Measurements from ENCODE around the gene PEPD. TPM values are rescaled to one million over a fixed set of nuclear protein-coding genes. Genes with fewer than 3 reads are reported as not detected.
A peak's percentile ranks its signal among the peaks of the same experiment; 100 is the strongest.

PEPD gene
- total RNA-seq, 1 donor from 2014 or later: 84.7 TPM

DNA sequence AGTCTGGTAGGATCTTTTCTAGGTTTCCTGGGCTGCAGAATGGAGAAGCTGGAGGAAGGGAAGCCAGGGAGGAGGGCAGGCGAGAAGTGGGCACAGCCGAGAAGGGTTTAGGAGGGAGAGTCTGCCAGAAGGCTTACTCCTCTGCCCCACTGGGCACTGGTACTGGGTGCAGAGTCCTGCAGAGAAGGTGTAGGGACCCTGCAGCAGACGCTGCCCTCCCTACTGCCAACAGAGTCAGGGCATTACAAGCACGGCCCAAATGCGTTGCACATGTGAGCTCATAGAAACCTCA is 726 bp upstream of the PEPD start:
- peak overlapping the region; percentile 93 for H3K4me3 Mint-ChIP-seq
- H3K27me3 Mint-ChIP-seq: peaks cover 11% of the 10 kb centered on the region
- no peak for DNase-seq (ENCODE audit: extremely low spot score, unreplicated experiment)
- H3K4me1 Mint-ChIP-seq (ENCODE audit: unreplicated experiment): peaks cover 19% of the 10 kb centered on the region
- H3K36me3 Mint-ChIP-seq: peaks cover 3% of the 10 kb centered on the region
- H3K27ac Mint-ChIP-seq: peak overlapping the region; percentile 89
- TF ChIP-seq, protein P1, sequence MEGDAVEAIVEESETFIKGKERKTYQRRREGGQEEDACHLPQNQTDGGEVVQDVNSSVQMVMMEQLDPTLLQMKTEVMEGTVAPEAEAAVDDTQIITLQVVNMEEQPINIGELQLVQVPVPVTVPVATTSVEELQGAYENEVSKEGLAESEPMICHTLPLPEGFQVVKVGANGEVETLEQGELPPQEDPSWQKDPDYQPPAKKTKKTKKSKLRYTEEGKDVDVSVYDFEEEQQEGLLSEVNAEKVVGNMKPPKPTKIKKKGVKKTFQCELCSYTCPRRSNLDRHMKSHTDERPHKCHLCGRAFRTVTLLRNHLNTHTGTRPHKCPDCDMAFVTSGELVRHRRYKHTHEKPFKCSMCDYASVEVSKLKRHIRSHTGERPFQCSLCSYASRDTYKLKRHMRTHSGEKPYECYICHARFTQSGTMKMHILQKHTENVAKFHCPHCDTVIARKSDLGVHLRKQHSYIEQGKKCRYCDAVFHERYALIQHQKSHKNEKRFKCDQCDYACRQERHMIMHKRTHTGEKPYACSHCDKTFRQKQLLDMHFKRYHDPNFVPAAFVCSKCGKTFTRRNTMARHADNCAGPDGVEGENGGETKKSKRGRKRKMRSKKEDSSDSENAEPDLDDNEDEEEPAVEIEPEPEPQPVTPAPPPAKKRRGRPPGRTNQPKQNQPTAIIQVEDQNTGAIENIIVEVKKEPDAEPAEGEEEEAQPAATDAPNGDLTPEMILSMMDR (conservative IDR thresholded peaks at IDR 0.05): no peak
- no peaks in the 10 kb centered on the region for H3K9me3 Mint-ChIP-seq

DNA sequence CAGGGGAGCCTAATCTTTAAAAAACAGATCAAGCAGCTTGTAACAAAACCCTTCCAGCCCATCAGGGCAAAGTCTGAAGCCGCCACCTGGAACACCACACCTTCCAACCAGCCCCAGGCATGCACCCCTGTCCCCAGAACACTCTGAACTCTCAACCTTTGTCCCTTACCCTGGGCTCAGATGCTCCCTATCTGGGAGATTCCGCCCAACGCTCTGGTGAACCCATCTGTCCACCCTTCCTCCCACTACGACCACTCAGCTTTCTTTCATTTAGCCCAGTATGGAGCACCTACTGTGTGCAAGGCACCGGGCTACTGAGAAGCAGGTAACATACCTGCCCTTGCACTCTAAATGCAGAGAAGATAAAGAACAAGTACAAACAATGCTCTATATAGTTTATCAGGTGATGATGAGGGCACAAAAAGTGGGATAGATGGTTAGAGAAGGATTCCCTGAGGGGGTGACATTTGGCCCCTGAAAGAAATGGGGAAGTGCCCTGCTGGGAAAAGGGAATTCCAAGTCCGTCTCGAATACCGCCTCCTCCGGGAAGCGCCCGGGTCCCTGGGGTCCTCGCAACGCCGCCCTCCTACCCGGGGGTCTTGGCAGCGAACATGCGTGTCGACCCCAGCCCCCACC is 629 bp downstream of the PEPD start:
- Mint-ChIP-seq H3K9me3 (no peaks in the 10 kb centered on the region), H3K36me3 (peaks cover 3% of the 10 kb centered on the region), H3K4me1 (ENCODE audit: unreplicated experiment) (peaks cover 20% of the 10 kb centered on the region), H3K27me3 (peaks cover 5% of the 10 kb centered on the region), H3K4me3 (peak overlapping the region; percentile 93), H3K27ac (peak overlapping the region; percentile 85)
- TF ChIP-seq, protein P1 (conservative IDR thresholded peaks at IDR 0.05): no peak
- no peak for DNase-seq (ENCODE audit: extremely low spot score, unreplicated experiment)

DNA sequence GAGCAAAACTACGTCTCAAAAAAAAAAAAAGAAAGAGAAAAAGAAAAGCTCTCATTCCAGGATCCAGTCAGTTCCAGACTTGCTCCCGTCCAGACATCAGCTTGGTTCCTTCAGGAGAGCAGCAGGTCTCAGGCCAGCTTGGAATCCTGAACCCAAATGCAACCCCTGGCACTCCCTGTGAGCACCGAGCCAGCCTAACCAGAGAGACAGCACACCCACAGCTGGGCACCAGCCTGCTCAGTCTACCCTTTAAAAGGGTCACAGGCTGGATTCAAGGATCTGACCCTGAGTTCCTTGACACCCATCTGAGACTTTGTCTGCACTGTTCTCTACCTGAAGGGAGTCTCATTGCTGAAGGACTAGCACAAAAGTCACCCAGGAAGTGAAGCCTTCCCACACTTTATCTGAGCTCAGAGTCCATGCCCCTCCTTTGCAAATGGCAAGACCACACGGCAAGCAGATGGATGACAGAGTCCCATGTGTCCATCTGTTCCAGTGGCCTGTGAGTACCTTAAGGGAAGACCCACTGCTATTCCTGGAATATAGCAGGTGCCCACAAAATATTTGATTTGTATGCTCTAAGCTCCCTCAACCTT is 1.4 kb downstream of the PEPD start:
- Mint-ChIP-seq H3K9me3 (no peaks in the 10 kb centered on the region), H3K4me3 (peak overlapping the region; percentile 93), H3K27ac (peak overlapping the region; percentile 85), H3K27me3 (peaks cover 5% of the 10 kb centered on the region), H3K36me3 (peaks cover 3% of the 10 kb centered on the region), H3K4me1 (ENCODE audit: unreplicated experiment) (peaks cover 27% of the 10 kb centered on the region)
- DNase-seq (ENCODE audit: extremely low spot score, unreplicated experiment): no peak
- TF ChIP-seq, protein P1 (conservative IDR thresholded peaks at IDR 0.05): no peak

DNA sequence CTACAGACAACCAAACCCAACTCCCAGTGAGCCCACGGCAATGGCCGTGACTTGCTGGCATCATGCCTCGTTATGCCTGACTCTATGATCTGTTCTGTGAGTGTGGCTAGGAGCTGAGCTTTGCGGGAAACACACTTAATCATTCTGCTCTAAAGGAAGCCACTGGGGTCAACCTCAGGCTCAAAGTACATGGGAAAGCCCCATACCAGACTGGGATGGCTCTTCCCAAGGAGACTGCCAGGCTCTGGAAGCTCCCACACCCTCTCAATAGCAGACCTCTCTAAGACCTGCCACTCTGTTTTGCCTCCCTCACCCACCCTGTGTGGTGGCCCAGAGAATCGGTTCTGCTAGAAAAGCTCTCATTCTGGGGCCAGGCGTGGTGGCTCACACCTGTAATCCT is 2.2 kb downstream of the PEPD start:
- H3K27me3 Mint-ChIP-seq: no peaks in the 10 kb centered on the region
- TF ChIP-seq, protein P1 (conservative IDR thresholded peaks at IDR 0.05): no peak
- no peak overlapping the region for H3K4me3 Mint-ChIP-seq
- peaks cover 3% of the 10 kb centered on the region for H3K36me3 Mint-ChIP-seq
- H3K9me3 Mint-ChIP-seq: no peaks in the 10 kb centered on the region
- H3K27ac Mint-ChIP-seq: no peak overlapping the region
- DNase-seq (ENCODE audit: extremely low spot score, unreplicated experiment): no peak
- H3K4me1 Mint-ChIP-seq (ENCODE audit: unreplicated experiment): peaks cover 27% of the 10 kb centered on the region

DNA sequence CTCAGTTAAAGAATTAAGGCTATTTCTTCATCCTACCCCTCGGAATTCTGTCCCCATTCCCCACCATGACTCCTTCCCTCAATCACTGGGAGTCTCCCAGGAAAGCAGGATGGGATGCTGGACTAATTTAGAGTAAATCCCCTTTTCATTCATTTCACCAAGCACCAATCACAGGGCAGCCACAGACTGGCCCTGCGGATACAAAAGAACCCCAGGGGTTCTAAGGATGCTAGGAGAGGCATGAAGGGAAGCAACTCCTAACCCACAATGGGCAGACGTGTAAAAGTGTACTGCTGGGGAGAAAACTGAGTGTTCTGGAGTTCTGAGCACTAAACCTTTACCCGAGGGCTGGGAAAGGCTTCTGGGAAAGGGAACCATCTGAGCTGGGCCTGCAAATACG is 3.0 kb downstream of the PEPD start:
- Mint-ChIP-seq H3K9me3 (no peaks in the 10 kb centered on the region), H3K27ac (peak overlapping the region; percentile 16), H3K27me3 (no peaks in the 10 kb centered on the region), H3K36me3 (peaks cover 3% of the 10 kb centered on the region), H3K4me3 (peak overlapping the region; percentile 53), H3K4me1 (ENCODE audit: unreplicated experiment) (peaks cover 27% of the 10 kb centered on the region)
- no peak for DNase-seq (ENCODE audit: extremely low spot score, unreplicated experiment)
- TF ChIP-seq, protein P1 (conservative IDR thresholded peaks at IDR 0.05): no peak

Measured in type B pancreatic cell (in vitro differentiated cells).